OCI-LY1 (cell line): Measurements from ENCODE around the gene CDH23.

Experiments
- CTCF ChIP-seq: fragments of 200-600 bp; sonication (generic), shearing (Covaris generic); IDR thresholded peaks from 2 replicates; pipeline ENCODE4 v1.5.1; 2017; ENCODE audit warnings: mild to moderate bottlenecking, antibody characterized with exemption, low read length, moderate library complexity, mixed read lengths
- EZH2 ChIP-seq: fragments of 200-600 bp; sonication (generic), shearing (Covaris generic); IDR thresholded peaks from 2 replicates; pipeline ENCODE4 v1.8.0; 2017; ENCODE audit warnings: borderline replicate concordance, mixed run types, mild to moderate bottlenecking, antibody characterized with exemption, low read length, moderate library complexity, mixed read lengths

DNA sequence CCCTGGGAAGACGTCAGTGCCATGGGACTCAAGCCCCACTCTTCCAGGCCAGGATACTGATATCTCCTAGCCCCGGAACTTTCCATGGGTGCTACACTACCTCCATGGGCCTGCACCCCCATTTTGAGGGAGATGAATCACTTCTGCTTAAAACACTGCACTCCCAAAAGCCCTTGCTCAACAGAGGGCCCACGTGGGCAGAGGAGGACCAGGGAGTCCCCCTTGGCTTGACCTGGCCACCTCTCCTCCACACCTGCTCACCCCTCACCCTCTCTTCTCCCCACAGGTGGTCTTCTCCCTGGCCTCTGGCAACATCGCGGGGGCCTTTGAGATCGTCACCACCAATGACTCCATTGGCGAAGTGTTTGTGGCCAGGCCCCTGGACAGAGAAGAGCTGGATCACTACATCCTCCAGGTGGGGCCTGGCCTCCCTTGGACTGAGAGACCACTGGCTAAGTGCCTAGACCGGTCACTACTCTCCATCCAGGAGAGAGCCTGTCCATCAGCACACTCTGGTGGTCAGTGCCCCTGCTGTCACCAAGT, 342.7 kb downstream of the CDH23 start:
- TF ChIP-seq CTCF (no peak), EZH2 (no peak)
